Pons (tissue), 1 donor: ENCODE measurements around the gene CD248.
"Not testable (repeated sequence)": the region's sequence is repeated elsewhere in the genome, so short reads cannot be mapped to it uniquely, and the experiment has no call there.

Source experiments
- DNase-seq: peaks from one replicate; pipeline ENCODE4 v3.0.0-alpha.2; 2016; ENCODE audit warnings: low spot score

CD248 gene

DNA sequence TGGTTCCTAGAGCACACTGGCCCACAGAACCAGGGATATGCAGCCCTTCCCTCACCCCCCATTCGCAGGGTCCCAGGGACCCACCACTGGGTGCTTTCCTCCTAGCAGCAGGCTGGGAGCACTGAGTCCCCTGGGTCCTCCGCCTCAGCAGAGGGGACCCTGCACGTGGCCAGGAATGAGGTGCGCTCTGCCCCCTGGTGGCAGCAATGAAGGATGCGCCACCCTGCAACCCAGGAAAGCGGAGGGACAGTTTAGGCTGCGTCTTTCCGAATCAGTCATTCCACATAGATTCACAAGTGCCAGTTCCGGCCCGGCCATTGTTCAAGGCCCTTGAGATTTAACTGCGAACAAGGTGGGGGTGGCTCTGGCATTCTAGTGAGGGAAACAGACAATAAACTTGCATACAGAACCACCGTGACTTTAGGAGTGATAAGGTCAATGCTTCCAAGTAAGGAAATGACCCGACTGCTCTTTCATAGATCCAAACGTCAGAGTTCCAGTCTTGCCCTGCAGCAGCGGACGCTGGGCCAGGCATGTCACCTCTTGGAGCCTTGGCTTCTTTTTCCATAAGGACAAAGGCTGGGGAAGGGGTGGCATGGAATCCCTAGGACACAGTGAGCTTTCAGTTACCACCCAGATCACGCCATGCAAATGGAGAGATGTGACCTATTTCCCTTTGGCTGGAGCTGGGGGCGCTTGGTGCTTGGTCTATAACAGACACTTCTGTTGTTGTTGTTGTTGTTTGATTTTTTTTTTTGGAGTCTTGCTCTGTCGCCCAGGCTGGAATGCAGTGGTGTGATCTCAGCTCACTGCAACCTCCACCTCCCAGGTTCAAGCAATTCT is 11.7 kb upstream of the CD248 start:
- DNase-seq: peak; percentile 50

GRCh38 chr11:66328031-66328301 is 11.1 kb upstream of the CD248 start:
- no peak for DNase-seq

- no peak for DNase-seq
Observed at GRCh38 chr11:66327171-66328030, 10.6 kb upstream of the CD248 start.

- DNase-seq: no peak
Observed at GRCh38 chr11:66326261-66327111, 9.6 kb upstream of the CD248 start.

GRCh38 chr11:66325263-66325671 is 8.4 kb upstream of the CD248 start:
- no peak for DNase-seq

DNA sequence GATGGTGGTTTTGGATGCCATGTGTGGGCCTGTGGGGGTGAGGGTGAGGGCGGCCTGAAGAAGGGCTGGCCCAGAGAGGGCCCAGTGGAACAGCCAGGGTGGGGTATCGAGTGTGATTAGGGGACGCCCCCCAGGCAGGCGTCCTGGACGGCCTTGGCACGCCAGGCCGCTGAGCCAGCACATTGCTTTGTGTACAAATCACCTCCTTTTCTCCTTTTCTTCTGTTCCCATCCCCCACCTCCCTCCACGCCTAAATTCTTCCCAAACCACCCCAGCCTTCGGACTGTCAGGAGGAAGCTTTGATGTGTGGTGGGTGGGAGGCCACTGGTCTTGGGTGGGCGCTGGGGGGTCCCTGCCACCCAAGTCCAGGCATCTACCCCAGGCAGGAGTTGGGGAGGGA is 7.8 kb upstream of the CD248 start:
- no peak for DNase-seq

- no peak for DNase-seq
Observed at GRCh38 chr11:66323684-66324083, 6.8 kb upstream of the CD248 start.

DNA sequence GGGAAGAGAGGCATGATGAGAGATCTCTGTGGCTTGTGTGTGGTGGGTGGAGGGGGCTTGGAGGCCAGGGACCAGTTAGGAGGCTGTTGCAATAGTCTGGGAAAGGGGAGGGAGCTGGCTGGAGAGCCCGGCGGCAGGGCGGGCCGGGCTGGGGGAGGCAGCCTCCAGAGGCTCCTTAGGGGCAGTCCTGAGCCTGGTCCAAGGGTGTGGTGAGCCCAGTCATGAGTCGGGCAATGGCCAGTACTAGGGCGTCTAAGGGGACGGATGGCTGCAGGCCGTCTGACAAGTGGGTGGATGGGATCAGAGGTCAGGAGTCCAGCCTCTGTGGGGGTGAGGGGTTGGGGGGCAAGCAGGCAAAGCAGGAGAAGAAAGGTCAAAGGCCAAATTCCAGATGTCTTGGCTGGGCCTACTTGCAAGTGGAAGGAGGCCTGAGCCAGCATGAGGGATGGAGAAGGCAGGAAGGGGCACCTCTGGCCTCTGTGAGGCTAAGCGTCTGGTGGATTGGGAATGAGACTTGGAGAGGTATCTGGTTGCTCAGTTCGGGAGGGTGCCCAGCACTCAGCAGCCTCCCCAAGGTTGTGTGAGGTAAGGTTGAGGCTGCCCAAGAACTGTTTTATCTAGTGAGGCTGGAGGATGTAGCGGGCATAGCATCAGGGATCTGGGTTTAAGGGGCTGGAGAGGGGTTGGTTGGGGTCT is 6.0 kb upstream of the CD248 start:
- DNase-seq: no peak

- DNase-seq: no peak
Observed at GRCh38 chr11:66321606-66322005, 4.8 kb upstream of the CD248 start.

- DNase-seq: not testable (repeated sequence)
Observed at GRCh38 chr11:66320748-66321147, 3.9 kb upstream of the CD248 start.

GRCh38 chr11:66320289-66320688 is 3.4 kb upstream of the CD248 start:
- DNase-seq: not testable (repeated sequence)

- DNase-seq: no peak
Observed at GRCh38 chr11:66318600-66318970, 1.7 kb upstream of the CD248 start.

GRCh38 chr11:66317723-66318599 is 1.1 kb upstream of the CD248 start:
- DNase-seq: no peak

DNA sequence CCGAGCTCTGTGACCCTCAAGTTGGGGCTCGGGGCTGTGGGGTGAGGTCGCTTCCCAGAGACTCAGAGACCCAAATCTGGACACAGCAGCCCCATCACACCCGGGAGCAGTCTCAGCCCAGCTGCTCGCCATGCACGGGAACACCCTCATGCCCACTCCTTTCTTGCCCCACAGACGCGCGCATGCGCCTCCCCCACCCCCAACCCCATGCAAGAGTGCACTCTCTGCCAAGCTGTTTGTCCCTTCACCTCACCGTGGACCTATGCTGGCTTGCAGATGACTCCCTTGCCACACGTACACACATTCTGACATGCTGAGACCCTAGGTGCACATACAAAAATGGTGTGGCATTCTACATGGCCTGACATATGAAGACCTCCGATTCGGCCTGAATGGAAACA is 478 bp upstream of the CD248 start:
- no peak for DNase-seq

DNA sequence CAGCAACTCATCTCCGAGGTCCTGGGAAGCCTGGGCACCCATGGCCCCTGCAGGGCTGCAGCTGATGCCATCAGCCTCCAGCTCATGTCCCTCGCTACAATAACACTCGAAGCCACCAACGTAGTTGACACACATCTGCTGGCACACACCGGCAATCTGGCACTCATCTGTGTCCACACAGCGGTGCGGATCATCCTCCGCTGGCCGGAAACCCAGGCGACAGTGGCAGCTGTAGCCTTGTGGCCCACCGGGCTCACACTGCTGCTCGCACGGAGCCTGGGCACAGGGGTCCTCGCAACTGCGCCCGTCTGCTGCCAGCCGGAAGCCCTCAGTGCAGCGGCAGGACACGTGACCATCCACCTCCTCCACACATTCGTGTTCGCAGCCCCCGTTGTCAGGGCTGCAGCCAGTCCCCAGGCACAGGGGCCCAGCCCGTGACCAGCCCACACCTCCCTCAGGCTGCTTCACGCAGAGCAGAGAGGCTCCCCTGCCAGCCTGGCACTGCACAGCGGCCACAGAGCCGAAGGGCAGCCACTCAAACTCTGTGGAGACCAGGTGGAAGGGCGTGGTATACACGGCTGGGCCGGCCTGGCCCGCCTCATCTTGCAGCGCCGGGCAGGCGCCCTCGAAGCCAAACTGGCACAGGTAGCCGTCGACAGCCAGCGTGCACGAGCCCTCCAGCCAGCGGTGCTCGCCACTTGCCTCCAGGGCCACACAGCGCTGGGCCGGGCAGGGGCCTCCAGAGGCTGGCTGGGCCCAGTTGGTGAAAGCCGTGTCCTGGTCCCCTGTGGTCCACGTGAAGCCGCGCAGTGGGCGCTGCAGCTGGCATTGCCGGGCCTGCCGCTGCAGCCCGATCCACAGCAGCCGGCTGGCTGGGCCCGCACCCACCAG is 678 bp downstream of the CD248 start:
- no peak for DNase-seq

GRCh38 chr11:66315498-66315885 is 1.4 kb downstream of the CD248 start:
- no peak for DNase-seq

GRCh38 chr11:66314561-66315497 is 2.0 kb downstream of the CD248 start:
- no peak for DNase-seq

GRCh38 chr11:66314186-66314501 is 2.7 kb downstream of the CD248 start:
- DNase-seq: no peak
